Suprapubic skin (tissue), 4 donors: Measurements from ENCODE around the gene CACNA1H.

Source experiments
- EP300 ChIP-seq: sonication (generic); formaldehyde crosslinking; IDR thresholded peaks from one replicate; pipeline ENCODE4 v1.6.1; 2017; ENCODE audit warnings: antibody characterized with exemption
- POLR2A ChIP-seq, 2 donors: fragments of 450-650 bp; IDR thresholded peaks; one replicate each; pipeline ENCODE4 v1.6.1; 2017; ENCODE audit warnings: antibody characterized with exemption in 2 of 2, mild to moderate bottlenecking in 2 of 2, moderate library complexity in 2 of 2
- POLR2AphosphoS5 ChIP-seq, 3 donors: sonication (generic); formaldehyde crosslinking; IDR thresholded peaks; one replicate each; pipeline ENCODE4 v1.6.1; 2017; ENCODE audit warnings: antibody characterized with exemption in 3 of 3
- TF ChIP-seq, protein P1 (sequence below), 2 donors: fragments of 200-600 bp in 1 of 2; fragments of 450-650 bp in 1 of 2; sonication (generic) in 1 of 2; IDR thresholded peaks; one replicate each; pipeline ENCODE4 v1.5.1; 2016 to 2019; ENCODE audit warnings: antibody characterized with exemption in 2 of 2, mild to moderate bottlenecking in 1 of 2, moderate library complexity in 1 of 2

DNA sequence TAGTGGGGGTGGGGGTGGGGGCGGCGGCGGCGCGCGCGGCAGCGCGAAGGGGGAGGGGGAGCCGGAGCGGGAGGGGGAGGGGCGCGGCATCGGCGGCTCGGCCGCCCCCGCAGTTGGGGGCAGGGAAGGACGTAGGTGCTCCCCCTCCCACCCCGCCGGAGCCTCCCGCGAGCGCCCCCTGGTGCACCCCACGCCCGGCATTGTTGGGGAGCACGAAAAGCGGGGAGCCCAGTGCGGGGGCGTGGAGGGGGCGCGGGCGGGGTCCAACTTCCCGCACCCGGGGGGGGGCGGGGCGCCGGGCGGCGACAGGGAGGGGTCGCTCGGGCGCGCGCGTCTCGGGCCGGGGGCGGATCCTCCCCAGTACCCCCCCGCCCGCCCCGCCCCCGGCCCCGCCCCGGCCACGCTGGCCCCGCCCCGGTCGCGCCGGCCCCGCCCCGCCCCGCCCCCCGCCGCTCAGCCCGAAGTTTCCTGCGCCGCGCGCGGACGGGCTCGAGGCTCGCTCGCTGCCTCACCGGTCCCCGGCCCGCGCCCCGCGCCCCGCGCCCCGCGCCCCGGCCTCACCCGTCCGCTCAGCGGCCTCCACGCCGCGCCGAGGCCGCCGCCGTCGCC, at the start of gene CACNA1H:
- TF ChIP-seq, protein P1, sequence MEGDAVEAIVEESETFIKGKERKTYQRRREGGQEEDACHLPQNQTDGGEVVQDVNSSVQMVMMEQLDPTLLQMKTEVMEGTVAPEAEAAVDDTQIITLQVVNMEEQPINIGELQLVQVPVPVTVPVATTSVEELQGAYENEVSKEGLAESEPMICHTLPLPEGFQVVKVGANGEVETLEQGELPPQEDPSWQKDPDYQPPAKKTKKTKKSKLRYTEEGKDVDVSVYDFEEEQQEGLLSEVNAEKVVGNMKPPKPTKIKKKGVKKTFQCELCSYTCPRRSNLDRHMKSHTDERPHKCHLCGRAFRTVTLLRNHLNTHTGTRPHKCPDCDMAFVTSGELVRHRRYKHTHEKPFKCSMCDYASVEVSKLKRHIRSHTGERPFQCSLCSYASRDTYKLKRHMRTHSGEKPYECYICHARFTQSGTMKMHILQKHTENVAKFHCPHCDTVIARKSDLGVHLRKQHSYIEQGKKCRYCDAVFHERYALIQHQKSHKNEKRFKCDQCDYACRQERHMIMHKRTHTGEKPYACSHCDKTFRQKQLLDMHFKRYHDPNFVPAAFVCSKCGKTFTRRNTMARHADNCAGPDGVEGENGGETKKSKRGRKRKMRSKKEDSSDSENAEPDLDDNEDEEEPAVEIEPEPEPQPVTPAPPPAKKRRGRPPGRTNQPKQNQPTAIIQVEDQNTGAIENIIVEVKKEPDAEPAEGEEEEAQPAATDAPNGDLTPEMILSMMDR (IDR thresholded peaks at IDR 0.05), result peak in 1 of 2 donors; percentile 37
- TF ChIP-seq POLR2A (IDR thresholded peaks at IDR 0.05) (no peak), POLR2AphosphoS5 (IDR thresholded peaks at IDR 0.05) (no peak), EP300 (no peak)
